GM21526 (cell line): Measurements from ENCODE around the gene OSBPL10.
"Not testable (repeated sequence)": the region's sequence is repeated elsewhere in the genome, so short reads cannot be mapped to it uniquely, and the experiment has no call there.

Experiments
- ATAC-seq: cut with Tn5 transposase; IDR thresholded peaks from one replicate; pipeline ENCODE4 v1.9.1; 2021; ENCODE audit warnings: moderate library complexity; ENCODE audit not compliant: unreplicated experiment, low FRiP score

Gene OSBPL10

DNA sequence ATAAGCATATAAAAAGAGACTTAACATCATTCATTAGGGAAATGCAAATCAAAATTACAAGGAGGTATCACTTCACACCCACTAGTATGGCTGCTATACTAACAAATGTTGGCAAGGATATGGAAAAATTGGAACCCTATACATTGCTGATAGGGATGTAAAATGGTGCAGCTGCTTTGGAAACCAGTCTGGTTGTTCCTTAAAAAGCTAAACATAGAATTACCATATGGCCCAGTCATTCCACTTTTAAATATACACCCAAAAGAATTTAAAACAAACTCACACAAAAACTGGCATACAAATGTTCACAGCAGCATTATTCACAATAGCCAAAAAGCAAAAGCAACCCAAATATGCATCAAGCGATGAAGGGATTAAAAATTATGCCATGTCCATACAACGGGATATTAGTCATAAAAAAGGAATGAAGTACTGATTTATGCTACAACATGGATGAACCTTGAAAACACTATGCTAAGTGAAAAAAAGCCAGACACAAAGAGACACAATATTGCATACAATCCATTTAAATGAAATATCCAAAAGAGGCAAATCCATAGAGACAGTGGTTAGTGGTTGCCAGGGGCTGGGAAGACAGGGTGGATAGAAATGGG, 118.3 kb downstream of the OSBPL10 start:
- no peak for ATAC-seq

DNA sequence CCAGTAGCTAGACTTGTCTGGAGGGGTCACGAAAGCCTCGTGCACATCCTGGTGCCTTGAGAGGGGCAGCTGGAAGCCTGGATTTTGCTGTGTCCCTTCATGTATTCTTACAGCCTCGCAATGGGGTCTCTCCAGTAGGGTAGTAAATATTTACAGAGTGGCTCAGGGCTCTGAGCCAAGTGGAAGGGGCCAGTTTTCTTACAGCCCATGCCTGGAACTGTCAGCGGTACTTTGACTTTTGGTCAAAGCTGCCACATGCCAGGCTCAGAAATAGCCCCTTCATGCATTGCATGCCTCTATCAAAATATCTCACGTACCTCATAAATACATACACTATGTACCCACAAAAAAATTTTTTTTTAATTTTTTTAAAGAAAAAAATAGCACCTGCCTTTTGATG, 119.2 kb downstream of the OSBPL10 start:
- no peak for ATAC-seq

DNA sequence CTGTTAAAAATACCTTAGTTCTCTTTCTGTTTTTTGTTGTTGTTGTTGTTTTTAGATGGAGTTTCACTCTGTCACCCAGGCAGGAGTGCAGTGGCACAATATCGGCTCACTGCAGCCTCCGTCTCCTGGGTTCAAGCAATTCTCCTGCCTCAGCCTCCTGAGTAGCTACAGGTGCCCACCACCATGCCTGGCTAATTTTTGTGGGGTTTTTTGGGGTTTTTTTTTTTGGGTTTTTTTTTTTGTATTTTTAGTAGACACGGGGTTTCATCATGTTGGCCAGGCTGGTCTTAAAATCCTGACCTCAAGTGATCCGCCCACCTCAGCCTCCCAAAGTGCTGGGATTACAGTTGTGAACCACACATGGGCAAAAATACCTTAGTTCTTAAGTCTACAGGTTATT, 120.4 kb downstream of the OSBPL10 start:
- ATAC-seq: not testable (repeated sequence)

DNA sequence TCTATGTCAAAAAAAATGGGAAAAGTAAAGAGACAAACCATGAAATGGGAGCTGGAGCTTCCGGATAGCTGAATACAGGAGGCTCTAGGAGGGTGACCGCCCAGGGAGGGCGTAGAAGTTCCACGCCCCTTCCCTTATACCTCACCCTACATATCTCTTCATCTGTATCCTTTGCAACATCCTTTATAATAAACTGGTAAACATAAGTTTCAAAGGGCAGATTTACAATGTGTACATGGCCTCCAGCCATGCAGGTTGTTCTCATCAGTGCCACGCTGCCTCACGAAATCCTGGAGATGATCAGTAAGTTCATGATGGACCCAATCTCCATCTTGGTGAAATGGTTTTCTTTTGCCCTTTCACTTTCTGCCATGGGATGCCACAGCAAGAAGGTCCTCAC, 121.8 kb downstream of the OSBPL10 start:
- ATAC-seq: no peak

DNA sequence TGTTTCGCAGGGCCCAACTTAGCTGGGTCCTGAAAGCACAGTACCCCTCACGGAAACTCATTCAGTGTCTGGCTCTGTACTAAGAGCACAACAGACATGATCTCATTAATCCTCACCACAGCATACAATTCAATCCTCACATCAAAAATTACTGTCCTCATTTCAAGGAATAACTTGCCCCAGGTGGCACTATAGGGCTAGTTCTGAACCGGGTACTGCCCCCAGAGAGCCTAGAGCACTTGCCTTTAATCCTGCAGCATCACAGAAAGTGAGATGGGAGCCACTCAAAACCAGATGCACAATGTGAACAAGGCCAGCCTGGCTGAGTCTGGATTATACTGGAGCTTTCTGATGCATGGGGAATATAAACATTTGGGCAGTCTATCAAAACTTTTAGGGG, 122.6 kb downstream of the OSBPL10 start:
- no peak for ATAC-seq

DNA sequence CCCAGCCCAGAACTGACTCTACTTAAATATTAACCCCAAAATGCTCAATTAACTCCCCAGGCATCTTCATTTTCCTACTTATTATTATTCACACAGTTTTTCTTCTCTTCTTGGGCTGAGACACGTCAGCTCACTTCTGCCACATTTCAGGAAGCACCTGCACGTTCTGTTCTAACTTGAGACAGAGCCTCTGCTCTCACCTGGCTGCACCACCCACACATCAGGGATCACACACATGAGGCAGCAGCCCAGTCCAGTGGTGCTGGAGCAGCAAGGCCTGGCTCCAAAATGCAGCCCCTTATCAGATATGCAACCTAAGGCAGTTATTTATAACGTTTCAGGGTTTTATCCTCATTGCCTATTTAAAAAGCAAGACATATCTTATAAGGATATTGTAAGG, 127.5 kb downstream of the OSBPL10 start:
- no peak for ATAC-seq

DNA sequence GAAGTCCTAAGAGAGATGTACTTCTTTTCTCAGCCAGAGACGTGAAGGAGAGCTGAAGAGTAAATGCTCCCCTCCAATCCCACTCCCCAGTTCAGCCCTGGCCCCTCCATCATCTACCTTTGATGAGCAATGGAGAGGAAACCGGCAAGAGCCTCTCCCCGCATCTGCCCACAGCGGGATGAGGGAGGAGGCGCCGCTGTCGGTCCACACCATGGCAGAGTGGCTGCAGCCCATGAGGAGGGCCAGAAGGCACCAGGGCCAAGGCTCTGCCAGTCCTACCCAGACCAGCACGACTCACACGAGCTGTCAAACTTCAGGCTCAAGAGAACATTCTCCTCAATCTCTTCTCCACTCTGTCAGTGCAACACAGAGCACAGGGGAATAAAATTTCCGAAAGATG, 129.8 kb downstream of the OSBPL10 start:
- ATAC-seq: no peak

DNA sequence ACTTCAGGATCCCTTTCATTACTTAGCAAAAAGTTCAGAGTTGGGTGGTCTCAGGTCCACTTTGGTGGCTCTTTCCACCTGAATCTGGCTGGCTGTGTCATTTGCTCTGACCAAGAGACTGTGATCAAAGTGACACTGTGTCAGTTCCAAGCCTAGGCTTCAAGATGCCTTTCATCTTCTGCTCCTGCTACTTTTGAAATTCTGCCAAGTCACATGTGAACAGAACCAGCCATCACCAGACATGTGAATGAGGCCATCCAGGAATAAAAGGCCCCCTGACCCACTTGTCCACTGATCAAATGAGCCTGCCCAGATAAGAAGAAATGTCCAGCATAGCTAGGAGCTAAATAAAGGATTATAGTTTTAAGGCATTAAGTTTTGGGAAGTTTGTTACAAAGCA, 132.2 kb downstream of the OSBPL10 start:
- no peak for ATAC-seq

DNA sequence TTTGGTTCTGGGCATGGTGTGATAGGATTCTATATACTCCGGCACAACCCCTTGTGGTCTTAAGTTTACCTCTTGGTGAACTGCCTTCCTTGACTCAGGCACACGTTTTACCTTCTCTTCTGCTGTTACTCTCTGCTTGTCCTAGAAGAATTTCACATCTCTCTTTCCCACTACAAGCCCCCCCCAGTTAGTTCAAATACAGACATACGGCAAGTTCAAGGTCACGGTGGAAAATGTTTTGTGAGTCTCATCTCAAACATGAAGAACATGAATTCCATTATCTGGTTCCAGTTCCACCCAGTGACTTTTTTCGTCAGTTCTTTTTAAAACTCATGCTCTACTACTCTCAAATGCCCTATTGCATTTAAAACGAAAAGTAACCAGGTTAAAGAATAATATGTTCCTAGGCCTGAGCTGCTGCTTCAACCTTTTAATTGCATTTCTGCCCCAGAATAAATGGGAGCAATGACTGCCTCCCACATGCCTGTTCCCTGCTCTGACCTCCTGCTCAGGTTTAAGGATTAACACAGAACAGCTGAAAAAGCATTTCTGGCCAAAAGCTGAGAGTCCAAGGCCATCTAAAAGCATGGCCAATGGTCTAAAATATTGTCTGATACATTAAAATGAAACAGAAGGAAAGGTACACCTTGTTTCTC, 132.8 kb downstream of the OSBPL10 start:
- no peak for ATAC-seq

DNA sequence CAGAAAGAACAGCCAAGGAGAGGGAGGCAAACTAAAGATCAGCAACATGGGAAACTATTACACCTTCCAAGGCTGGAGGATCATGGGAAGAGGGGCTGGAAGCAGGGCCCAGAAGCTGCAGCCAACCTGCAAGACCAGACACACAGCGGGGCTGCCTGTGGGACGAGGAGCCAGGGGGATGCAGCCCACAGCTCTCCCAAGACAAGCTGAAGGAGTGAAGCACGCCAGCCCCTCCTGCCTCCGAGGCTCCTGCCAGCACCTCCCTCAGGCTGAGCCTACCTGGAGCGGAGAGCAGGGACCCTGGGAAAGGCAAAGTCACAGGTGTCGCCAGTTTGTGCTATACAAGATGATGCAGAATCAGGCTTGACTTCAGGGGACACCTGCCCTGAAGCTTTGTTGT, 133.3 kb downstream of the OSBPL10 start:
- ATAC-seq: no peak

DNA sequence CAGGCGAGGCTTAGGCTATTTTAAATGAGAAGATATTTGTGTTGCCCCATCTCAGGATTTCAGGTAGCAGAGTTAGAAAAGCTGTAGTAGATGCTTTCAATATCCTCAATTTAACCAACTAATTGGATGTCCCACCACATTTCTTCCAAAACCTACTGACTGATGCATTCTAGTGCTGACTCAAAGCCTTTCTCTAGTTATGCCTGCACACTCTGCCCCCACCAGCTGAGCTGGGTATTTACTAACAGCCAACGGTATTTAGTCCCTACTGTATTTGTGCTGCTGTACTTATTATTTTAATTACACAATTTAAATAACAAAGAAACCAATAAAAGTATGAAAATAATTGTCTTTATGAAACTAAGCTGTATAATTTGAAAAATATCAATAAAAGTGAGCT, 139.5 kb downstream of the OSBPL10 start:
- no peak for ATAC-seq

DNA sequence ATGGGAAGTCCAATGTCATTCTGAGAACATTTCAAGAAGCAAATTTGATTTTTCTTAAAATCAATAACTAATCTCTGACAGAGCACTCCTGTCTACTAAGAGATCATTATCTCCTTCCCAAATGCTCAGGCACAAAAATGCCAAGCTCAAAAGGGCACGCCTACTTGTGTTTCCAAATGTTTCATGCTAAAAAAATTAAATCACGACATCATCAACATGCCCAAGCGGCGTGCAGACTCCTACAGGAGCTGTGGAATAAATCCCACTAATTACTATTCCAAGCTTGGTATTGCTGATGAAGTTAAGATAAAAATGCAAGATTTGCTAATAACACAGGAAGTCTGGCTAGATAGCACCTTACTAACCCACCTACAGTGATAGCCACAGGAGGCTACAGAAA, 140.8 kb downstream of the OSBPL10 start:
- ATAC-seq: no peak

DNA sequence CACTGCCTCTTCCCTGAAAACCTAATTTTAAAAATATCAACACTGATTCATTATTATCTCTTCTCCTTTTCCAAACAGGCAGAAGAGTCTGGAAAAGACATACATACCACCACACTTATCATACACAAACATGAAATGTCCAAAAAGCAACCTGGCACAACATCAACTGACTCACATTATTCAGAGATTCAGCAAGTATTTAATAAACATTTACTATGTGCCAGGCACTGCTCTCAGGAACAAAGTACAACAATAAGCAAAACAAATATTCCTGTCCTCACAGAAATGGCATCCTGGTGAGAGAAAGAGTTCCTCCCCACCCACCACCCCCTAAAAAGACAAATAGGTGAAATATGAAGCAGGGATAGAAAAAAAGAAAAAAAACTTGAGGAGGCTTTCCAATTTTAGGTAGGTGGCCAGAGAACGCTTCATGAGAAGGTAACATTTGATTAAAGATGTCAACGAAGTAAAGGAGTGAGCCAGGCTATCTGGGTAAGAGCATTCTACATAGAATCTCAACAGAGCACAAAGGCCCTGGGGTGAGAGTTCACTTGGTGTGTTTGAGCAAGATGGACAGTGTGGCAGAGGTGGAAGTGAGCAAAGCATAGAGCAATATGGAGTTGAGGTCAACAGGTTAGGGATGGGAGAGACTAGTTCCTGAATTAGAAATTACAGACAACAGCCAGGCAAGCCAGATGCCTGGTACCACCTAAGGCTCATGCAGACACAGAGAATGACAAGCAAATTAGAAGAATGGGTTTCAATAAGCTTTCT, 141.7 kb downstream of the OSBPL10 start:
- no peak for ATAC-seq

DNA sequence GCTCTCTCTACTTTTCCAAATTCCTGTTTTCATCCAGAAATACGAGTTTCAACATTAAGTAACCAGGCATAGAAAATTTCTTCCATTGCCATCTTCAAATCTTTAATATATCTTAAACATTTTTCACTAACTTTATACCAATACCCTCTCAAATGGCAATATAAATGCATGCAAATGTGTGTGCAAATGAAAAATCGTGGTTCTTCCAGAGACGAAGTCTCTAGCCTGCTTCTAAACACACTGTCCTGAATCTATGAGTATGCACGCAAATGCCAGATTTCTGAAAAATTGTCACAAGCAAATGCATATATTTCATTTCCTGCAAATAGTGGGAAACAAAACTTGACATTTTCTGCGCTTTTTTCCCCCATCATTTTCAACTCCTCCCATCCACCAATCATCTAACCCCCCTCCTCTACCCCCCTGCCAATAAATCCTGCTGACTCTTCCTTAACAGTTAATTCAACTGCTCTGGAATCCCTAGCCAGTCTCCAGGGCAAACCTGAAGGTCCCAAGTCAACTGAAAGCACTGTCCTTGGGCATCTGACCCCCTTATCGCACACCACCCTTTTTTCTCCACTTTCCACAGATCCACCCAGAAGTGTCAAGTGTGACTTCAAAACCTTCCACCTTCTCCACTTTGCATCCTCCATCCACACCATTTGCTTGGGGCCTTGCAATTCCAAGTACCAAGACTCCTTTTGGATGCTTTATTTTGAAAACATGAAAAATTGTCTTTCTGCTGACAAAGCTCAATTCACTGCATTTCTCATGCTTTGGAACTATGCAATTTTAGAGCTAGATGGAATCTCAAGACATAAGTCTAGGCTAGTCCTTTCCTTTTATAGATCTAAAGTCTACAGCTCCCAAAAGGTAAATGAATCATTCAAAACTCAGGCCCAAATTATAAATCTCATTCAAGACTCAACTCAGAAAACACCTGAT, 144.7 kb downstream of the OSBPL10 start:
- ATAC-seq: no peak

DNA sequence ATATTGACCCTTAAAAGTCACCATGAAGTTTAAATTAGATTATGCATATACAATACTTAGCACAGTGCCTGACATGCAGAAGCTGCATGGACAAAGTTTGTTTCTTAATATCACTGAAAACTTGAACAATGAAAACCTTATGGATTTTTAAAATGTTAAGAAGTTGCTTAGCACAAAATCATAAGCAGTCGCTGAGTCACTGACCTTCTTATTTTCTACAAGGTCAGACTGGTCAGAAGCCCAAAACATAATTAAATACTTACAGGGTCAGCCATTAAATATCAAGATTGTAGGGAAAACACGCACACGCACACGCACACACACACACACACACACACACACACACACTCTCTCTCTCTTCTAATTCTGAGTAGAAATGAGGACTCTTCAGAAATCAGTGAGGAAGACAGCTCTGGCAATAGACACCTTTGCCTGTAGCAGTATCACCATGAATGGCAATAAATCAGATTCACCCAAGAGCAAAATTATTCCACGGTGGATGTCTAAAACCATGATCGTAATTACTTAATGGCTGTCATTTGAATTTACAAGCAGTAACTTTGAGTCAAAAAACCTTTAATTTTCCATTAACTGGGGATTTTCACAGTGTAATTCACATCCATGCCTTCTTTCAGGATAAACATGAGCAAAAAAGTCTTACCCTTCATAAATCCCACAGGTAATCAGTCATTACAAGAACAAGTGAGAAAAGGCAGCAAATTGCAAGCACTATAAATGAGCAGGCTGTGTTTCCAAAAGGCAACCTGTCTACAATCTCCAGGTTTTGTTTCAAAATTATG, 147.5 kb downstream of the OSBPL10 start:
- ATAC-seq: no peak

DNA sequence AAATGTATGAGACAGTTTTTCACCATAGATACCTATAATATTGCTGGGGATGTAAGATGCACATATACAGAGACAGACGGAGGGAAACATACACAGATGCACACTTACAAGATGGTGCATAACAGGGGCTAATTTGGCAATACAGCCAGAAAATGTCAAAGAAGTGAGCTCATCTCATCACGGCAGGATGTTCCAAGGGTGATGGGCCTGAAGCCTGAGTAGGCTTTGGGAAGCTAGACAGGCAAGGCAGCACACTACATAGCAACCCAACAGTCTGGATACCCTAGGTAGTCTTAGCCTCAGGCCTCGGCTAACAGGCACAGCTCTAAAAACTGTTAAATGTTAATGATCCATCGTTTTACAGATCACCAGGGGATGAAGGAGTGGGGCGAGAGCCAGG, 148.5 kb downstream of the OSBPL10 start:
- ATAC-seq: no peak

DNA sequence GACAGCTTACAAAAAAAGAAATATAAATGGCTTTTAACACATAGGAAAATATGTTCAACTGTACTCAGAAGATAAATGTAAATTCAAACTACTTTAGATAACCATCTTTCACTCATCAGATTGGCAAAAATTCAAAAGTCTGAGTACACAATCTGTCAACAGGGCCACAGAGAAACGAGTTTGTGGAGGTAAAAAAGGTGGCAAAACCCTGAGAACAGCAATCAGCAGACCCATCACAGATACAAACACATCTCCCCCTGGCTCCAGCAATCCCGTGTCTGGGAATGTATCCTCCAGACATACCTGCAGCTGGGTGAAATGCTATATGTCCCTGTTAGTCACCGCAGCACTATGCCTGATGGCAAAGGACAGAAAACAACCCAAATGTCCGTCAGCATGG, 149.5 kb downstream of the OSBPL10 start:
- ATAC-seq: no peak

DNA sequence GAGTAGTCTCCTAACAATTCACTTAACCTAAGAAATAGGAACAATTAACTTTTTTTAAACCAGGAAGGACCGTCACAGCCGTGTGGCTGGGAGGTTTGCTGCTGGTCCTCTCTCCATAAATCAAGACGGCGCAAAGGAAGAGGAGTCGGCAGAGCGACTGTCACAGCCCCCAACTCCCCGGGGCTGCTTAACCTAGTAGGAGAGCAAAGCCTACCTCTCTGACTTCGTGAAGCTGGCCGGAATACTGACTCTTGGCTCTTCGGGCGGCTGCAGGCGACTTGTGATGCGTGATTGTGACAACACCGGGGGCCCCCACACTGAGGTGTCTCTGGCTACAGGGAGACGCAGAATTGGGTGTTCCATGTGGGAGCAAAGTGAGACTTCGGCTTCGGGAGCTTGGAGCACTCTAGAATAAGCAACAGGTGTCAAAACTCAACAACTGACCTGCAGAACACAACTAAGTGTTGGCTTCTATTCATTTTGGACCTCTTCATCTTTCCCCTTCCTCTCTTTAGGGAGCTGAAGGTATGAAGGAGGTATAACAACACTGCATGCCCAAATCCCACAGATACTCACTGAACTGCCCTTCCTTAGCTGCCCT, 151.1 kb downstream of the OSBPL10 start:
- no peak for ATAC-seq

DNA sequence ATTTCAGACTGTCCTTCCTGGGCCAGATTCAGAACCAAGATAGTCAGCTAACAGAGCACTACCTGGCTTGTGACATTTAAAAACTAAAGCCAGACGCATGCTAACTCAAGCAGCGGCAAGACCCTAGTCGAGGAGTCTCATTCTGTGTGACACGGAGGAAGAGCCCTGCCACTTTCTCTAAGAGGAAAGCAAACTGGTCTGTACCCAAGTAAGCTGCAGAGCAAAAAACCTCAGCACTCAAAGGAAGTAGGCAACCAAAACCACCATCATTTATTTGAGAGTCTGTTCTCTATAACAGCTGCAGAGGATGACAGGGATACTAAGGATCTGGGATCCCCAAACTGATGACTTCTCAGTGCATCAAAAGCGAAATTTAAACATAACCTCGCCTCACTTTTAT, 152.1 kb downstream of the OSBPL10 start:
- no peak for ATAC-seq

DNA sequence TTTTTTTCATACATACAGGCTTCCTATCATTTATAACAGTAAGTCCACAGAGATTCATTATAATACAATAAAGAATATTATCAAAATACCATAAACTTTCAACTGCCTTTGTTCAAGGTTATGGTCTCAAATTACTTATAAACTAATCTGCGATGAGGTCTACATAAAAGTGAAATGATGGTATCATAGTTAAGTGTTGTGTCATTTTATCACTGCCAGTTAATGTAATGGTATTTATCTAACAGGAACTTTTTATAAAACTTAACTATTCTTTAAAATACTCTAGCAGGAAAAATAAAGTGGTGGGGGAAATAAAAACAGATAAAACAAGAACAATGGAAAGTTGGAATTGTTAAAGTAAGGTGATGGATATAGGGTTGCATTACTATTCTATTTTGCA, 153.1 kb downstream of the OSBPL10 start:
- no peak for ATAC-seq
